NCI-H2171 (cell line): ENCODE measurements around the gene CRAMP1.
"Not testable (repeated sequence)": the region's sequence is repeated elsewhere in the genome, so short reads cannot be mapped to it uniquely, and the experiment has no call there.

Source experiments
- DNase-seq: peaks from one replicate; lab custom pipeline; 2025; lab: John Stamatoyannopoulos, UW

The CRAMP1 gene

DNA sequence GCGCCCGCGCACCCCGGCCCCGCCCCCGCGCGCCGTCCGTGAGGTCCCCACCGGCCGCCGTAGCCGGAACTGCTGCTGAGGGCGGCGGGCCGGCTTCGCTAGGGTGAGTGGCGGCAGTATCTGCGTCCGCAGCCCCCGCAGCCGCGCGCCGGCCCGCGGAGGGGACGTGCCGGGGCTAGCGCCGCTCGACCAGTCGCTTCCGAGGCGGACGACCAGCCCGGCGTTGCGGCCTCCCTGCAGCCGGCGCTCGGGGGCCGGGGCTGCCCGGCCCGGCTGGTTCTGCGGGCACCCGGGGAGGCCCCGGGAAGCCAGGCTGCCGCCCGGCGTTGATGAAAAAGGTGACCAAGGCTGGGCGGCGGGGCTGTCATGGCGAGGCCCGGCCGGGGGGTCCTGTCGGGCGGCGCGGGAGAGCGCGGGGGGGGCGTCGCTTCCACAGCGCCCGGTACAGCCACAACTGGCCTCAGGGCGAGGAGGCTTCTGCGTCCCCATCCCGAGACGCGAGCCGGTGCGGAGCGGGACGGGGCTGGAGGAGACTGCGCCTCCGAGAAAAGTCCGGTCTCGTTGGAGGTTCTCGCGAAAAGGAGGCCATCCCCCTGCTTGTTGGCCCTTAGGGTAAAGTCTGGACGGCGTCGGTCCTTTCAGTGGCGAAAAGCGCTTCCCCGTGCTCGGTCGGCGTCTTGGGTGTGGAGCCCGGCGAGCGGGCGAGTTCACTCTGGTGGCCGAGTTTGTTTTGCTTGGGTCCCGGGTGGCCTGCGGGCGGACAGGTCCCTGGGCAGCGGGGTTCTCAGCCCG is at the start of gene CRAMP1:
CRAMP1 (plus strand) TSS at position 41 of the 792 bp plus-strand sequence. CDS start 2,280 bp downstream, outside the sequence.
- DNase-seq, result no peak

- no peak for DNase-seq
Measured at GRCh38 chr16:1563786-1564185, 48.4 kb upstream of the CRAMP1 start.

DNA sequence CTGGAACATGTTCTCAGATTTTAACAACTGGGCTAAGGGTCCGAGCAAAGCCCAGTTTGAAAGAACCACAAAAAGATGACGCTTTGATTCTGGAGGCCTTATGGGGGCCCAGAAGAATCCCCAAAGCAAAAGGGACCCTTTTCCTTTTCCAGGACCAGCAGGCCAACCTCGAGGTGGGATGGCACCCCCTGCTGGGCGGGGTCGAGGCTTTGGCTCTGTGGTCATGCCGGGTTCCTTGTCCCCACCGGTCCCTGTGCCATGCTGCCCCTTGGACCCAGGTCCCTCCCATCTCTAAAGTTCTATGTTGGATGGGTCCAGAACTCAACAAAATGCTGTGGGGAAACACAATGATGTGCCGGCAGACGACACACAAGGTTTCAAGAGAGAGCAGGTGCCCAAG is 47.8 kb upstream of the CRAMP1 start:
- DNase-seq, result no peak

- DNase-seq, result no peak
Measured at GRCh38 chr16:1565083-1565805, 46.9 kb upstream of the CRAMP1 start.

DNA sequence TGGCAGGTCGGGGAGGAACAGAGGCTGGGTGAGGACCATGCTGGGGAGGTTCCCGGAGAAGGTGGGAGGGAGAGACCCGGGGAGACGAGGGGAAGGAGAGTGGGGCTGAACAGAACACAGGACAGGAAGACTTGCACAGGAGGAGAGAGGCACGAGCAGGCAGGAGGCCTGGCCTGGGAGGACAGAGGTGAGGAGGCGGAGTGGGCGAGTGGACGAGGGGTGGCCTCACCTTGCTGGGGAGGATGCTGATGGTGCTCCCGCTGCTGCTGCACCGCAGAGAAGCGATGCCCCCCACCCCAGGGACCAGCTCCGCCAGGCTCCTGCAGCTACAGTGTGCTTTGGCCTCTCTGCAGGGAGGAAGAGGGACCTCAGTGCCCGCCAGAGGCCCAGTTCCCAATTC is 44.2 kb upstream of the CRAMP1 start:
- no peak for DNase-seq

DNA sequence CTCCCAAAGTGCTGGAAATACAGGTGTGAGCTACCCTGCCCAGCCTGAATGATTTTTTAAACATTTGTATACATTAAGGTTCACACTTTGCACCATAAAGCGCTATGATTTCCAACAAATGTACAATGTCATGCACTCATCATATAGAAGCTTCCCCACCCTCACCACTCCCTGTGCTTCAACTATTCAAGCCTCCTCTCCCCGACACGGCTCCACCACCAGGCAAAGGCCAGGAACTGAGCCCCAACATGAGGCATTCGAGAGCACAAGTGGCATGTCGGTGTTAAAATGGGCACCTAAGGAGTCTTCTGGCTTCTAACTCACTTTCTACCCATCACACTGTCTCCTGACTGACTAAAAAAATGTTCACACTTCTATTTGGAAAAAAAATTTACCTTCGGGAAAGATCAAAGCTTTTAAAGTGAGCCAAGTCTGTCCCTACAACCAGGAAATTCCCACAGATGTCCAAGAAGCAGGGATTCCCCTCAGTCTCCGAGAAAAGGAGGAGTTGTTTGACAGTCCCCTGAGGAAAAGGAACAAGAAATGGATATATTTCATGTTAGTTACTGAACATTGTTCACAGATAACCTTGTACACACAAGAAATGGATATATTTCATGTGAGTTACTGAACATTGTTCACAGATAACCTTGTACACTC is 41.0 kb upstream of the CRAMP1 start:
- DNase-seq, result no peak

GRCh38 chr16:1572673-1573072 is 39.5 kb upstream of the CRAMP1 start:
- no peak for DNase-seq

GRCh38 chr16:1573301-1573700 is 38.9 kb upstream of the CRAMP1 start:
- no peak for DNase-seq

- no peak for DNase-seq
Measured at GRCh38 chr16:1575578-1575977, 36.6 kb upstream of the CRAMP1 start.

- no peak for DNase-seq
Measured at GRCh38 chr16:1579214-1579613, 32.9 kb upstream of the CRAMP1 start.

GRCh38 chr16:1580256-1580655 is 31.9 kb upstream of the CRAMP1 start:
- no peak for DNase-seq

DNA sequence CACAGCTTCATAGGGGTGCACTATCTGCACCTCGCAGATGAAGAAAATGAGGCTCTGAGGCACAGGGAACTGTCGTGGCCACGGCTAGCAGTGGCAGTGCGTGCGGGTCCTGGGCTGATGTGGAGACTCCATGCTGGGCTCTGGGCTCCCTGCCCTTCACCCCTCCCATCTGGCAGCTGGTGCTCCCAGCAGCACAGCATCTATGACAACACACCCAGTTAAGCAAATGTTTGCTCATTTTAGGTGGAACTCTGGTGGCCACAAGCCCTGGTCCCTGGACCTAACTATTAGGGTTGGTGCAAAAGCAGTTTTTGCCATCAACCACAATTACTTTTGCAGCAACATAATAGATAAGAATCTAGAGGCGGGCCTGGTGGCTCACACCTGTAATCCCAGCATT is 31.2 kb upstream of the CRAMP1 start:
- no peak for DNase-seq

DNA sequence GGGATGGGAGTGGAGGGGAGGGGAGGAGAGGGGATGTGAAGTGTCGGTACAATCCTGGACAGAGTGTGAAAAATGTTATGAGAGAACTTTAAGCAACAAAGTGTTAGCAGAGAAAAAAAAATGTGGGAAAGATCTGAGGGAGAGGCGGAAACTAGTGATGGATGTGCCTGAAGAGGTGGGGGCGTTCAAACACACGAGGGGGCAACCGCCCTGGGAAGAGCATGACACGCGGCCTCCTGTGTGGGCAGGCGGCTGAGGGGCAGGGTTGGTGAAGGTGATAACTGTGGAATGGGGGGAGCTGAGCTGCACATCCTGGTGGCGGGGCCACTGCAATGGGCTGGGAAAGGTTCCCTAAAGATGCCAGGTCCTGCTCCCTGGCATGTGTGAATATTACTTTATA is 30.4 kb upstream of the CRAMP1 start:
- no peak for DNase-seq

GRCh38 chr16:1583180-1583579 is 29.0 kb upstream of the CRAMP1 start:
- no peak for DNase-seq

DNA sequence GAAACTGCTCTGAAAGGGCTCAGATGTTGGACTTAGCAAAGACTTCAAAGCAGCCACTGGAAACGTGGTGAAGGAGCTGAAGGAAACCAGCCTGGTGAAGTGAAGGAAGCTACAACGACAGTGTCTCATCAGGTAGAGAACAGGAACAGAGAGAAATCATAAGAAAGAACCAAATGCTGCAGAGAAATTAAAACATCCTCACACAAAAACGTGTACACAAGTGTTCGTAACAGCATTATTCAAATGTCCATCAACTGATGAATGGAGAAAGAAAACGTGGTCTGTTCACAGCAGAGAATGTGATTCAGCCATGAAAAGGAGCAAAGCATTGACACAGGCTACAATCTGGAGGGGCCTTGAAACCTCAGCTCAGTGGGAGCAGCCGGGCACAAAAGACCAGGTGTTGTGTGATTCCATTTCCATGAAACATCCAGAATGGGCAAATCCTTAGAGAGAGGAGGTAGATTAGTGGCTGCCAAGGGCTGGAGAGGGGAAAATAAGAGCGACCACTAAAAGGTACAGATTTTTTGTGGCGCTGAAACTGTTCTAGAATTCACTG is 27.2 kb upstream of the CRAMP1 start:
- no peak for DNase-seq

GRCh38 chr16:1590366-1590765 is 21.8 kb upstream of the CRAMP1 start:
- no peak for DNase-seq

GRCh38 chr16:1590930-1591705 is 21.0 kb upstream of the CRAMP1 start:
- no peak for DNase-seq

DNA sequence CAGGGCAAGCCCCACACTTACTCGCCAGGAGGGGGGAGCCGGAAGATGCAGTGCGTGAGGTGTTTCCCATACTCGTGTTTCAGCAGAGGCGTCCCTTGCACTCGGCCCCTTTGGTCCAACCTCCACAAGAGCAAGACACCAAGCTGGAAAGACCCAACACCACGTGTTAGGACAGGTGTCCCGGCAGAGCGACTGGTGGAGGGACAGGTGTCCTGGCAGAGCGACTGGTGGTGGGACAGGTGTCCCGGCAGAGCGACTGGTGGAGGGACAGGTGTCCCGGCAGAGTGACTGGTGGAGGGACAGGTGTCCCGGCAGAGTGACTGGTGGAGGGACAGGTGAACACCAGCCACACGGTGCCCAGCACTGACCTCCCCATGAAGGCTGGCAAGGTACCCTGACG is 19.7 kb upstream of the CRAMP1 start:
- no peak for DNase-seq

- DNase-seq, result not testable (repeated sequence)
Measured at GRCh38 chr16:1595511-1595910, 16.6 kb upstream of the CRAMP1 start.

- no peak for DNase-seq
Measured at GRCh38 chr16:1596516-1596915, 15.6 kb upstream of the CRAMP1 start.

- DNase-seq, result no peak
Measured at GRCh38 chr16:1597154-1597553, 15.0 kb upstream of the CRAMP1 start.

GRCh38 chr16:1601031-1601430 is 11.1 kb upstream of the CRAMP1 start:
- no peak for DNase-seq
